Heart left ventricle (tissue), 13 donors: ENCODE measurements around the gene CTNND1.

ENCODE experiments used
- POLR2A ChIP-seq, 2 donors: fragments of 450-650 bp; IDR thresholded peaks; one replicate each; pipeline ENCODE4 v1.6.1; 2017; ENCODE audit warnings: antibody characterized with exemption in 2 of 2, mild to moderate bottlenecking in 2 of 2, moderate library complexity in 2 of 2
- TF ChIP-seq, protein P1 (sequence below), 12 donors: fragments of 200-600 bp; sonication (generic) in 4 of 12; IDR thresholded peaks; one replicate each; pipeline versions ENCODE4 v1.5.0 to v1.8.0; 2018 to 2022; ENCODE audit warnings: antibody characterized with exemption in 12 of 12, mild to moderate bottlenecking in 5 of 12
- donor health status: ischemic (EF 13 %, LVEDD 7.1; RV severe dilation, severe dysfunction).
- donor health status: DM: no; HTN: yes; CAD: no.
- donor health status: DM: no; HTN: no; CAD: no.
- donor health status: ischemic (EF 25% LVEDD 6.9; RV normal size, moderate dysfunction).
- donor health status: ischemic (EF 25% LVEDD 5.7; RV mildly dilated, moderate dysfunction).
- donor health status: ischemic (EF 35%, LVEDD 5.7; RV mildly dilated, moderate dysfunction).
- donor health status: nonischemic (EF 11% LVEDD 7.7; RV severe dilation, severe dysfunction).
- donor health status: DM: yes; HTN: yes; CAD: no.
- donor health status: PGD.
- donor health status: ischemic (EF 29% LVEDD 5.4; RV normal size, mild dysfunction).
- donor health status: nonischemic (EF 23%, LVEDD 6.1; RV moderate dilation, normal function).

DNA sequence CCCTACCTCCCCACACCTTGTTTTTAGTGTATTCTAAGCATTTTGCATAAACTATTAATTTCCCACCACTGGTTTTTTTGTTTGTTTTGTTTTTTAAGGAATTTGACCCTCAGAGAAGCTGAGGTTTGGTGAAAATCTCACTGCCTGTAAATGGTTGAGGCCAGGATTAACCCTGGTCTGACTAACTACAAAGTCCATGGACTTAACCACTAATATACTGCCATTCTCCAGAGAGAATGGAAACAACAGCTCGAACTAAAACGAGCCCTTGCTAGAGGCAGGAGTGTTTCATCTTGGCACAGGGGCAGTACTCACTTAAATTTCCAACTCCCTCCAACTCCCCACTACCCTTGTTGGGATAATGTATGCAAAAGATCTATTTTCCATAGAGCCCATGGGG lies 3.0 kb downstream of the CTNND1 start:
- TF ChIP-seq, protein P1, sequence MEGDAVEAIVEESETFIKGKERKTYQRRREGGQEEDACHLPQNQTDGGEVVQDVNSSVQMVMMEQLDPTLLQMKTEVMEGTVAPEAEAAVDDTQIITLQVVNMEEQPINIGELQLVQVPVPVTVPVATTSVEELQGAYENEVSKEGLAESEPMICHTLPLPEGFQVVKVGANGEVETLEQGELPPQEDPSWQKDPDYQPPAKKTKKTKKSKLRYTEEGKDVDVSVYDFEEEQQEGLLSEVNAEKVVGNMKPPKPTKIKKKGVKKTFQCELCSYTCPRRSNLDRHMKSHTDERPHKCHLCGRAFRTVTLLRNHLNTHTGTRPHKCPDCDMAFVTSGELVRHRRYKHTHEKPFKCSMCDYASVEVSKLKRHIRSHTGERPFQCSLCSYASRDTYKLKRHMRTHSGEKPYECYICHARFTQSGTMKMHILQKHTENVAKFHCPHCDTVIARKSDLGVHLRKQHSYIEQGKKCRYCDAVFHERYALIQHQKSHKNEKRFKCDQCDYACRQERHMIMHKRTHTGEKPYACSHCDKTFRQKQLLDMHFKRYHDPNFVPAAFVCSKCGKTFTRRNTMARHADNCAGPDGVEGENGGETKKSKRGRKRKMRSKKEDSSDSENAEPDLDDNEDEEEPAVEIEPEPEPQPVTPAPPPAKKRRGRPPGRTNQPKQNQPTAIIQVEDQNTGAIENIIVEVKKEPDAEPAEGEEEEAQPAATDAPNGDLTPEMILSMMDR (IDR thresholded peaks at IDR 0.05), result no peak
- TF ChIP-seq POLR2A (IDR thresholded peaks at IDR 0.05), result no peak
